Mammary epithelial cell (primary cell): ENCODE measurements around the gene HOXB2.

Source experiments
- EZH2 ChIP-seq: IDR thresholded peaks from 2 replicates; pipeline ENCODE4 v1.6.1; 2012; ENCODE audit warnings: low read length, inconsistent platforms, borderline replicate concordance
- TF ChIP-seq, protein P1 (sequence below), 2 donors: IDR thresholded peaks in 1 of 2; conservative IDR thresholded peaks in 1 of 2; 2 replicates each; pipeline ENCODE4 v1.5.1; 2011 to 2012; ENCODE audit warnings: inconsistent platforms in 2 of 2, low read length in 2 of 2, mild to moderate bottlenecking in 2 of 2, control low read depth in 1 of 2, low read depth in 1 of 2; ENCODE audit not compliant: insufficient read depth in 1 of 2; ENCODE audit errors: extremely low read depth in 1 of 2

GRCh38 chr17:48544349-48545021 is 424 bp downstream of the HOXB2 start:
- TF ChIP-seq, protein P1, sequence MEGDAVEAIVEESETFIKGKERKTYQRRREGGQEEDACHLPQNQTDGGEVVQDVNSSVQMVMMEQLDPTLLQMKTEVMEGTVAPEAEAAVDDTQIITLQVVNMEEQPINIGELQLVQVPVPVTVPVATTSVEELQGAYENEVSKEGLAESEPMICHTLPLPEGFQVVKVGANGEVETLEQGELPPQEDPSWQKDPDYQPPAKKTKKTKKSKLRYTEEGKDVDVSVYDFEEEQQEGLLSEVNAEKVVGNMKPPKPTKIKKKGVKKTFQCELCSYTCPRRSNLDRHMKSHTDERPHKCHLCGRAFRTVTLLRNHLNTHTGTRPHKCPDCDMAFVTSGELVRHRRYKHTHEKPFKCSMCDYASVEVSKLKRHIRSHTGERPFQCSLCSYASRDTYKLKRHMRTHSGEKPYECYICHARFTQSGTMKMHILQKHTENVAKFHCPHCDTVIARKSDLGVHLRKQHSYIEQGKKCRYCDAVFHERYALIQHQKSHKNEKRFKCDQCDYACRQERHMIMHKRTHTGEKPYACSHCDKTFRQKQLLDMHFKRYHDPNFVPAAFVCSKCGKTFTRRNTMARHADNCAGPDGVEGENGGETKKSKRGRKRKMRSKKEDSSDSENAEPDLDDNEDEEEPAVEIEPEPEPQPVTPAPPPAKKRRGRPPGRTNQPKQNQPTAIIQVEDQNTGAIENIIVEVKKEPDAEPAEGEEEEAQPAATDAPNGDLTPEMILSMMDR (conservative IDR thresholded peaks at IDR 0.05 in 1 of 2, IDR thresholded peaks at IDR 0.05 in 1 of 2; ENCODE audit: extremely low read depth in 1 of 2, insufficient read depth in 1 of 2, low read depth in 1 of 2, low read length in 2 of 2) = no peak
- TF ChIP-seq EZH2 = no peak
